KBM-7 (cell line): Measurements from ENCODE around the gene ELOVL5.
"Not testable (repeated sequence)": the region's sequence is repeated elsewhere in the genome, so short reads cannot be mapped to it uniquely, and the experiment has no call there.

Experiments
- DNase-seq: peaks from one replicate; pipeline ENCODE4 v3.0.0-alpha.2; 2015
- in situ Hi-C: fragments of 300-500 bp; cut with MboI; formaldehyde crosslinking; loops from 2 replicates; pipeline ENCODE4 v1.14.3; 2020; ENCODE audit warnings: low sequenced_read_pairs, low pct_unique_long_range_greater_than_20kb, mixed read lengths

The ELOVL5 gene

GRCh38 chr6:53360093-53360912 lies 11.6 kb upstream of the ELOVL5 start:
- in situ Hi-C loops: no loop called here
- DNase-seq: no peak

GRCh38 chr6:53359843-53360092 lies 11.0 kb upstream of the ELOVL5 start:
- in situ Hi-C loops: no loop called here
- DNase-seq: no peak

GRCh38 chr6:53359095-53359842 lies 10.5 kb upstream of the ELOVL5 start:
- DNase-seq: peak; percentile 92
- in situ Hi-C loops: no loop called here

- in situ Hi-C loops: no loop called here
- DNase-seq: peak; percentile 82
Observed at GRCh38 chr6:53358440-53359094, 9.8 kb upstream of the ELOVL5 start.

- no peak for DNase-seq
- in situ Hi-C loops: no loop called here
Observed at GRCh38 chr6:53357576-53358360, 9.0 kb upstream of the ELOVL5 start.

GRCh38 chr6:53353624-53354023 lies 4.9 kb upstream of the ELOVL5 start:
- in situ Hi-C loops: no loop called here
- no peak for DNase-seq

- no peak for DNase-seq
- in situ Hi-C loops: no loop called here
Observed at GRCh38 chr6:53352360-53352759, 3.6 kb upstream of the ELOVL5 start.

GRCh38 chr6:53349209-53349693 lies 501 bp upstream of the ELOVL5 start:
- in situ Hi-C loops: no loop called here
- no peak for DNase-seq

- in situ Hi-C loops: no loop called here
- DNase-seq: peak; percentile 72
Observed at GRCh38 chr6:53347921-53348370, 804 bp downstream of the ELOVL5 start.

GRCh38 chr6:53347250-53347920 lies 1.4 kb downstream of the ELOVL5 start:
- DNase-seq: peak; percentile 27
- in situ Hi-C loops: no loop called here

GRCh38 chr6:53346049-53346448 lies 2.7 kb downstream of the ELOVL5 start:
- DNase-seq, in situ Hi-C loops: not testable (repeated sequence)

GRCh38 chr6:53344969-53345368 lies 3.8 kb downstream of the ELOVL5 start:
- in situ Hi-C loops: no loop called here

GRCh38 chr6:53343092-53343491 lies 5.7 kb downstream of the ELOVL5 start:
- no peak for DNase-seq
- in situ Hi-C loops: no loop called here

More at GRCh38 chr6:53344969-53345368, 3.8 kb downstream of the ELOVL5 start:
- no peak for DNase-seq

GRCh38 chr6:53342217-53342616 lies 6.5 kb downstream of the ELOVL5 start:
- in situ Hi-C loops: no loop called here
- DNase-seq: no peak

GRCh38 chr6:53340536-53340935 lies 8.2 kb downstream of the ELOVL5 start:
- in situ Hi-C loops: no loop called here
- DNase-seq: no peak

- DNase-seq: no peak
- in situ Hi-C loops: no loop called here
Observed at GRCh38 chr6:53339424-53339823, 9.3 kb downstream of the ELOVL5 start.

GRCh38 chr6:53338304-53338703 lies 10.4 kb downstream of the ELOVL5 start:
- in situ Hi-C loops: no loop called here
- no peak for DNase-seq

GRCh38 chr6:53336070-53336469 lies 12.7 kb downstream of the ELOVL5 start:
- no peak for DNase-seq
- in situ Hi-C loops: no loop called here
